Measurements from ENCODE around the gene LBH.

DNA sequence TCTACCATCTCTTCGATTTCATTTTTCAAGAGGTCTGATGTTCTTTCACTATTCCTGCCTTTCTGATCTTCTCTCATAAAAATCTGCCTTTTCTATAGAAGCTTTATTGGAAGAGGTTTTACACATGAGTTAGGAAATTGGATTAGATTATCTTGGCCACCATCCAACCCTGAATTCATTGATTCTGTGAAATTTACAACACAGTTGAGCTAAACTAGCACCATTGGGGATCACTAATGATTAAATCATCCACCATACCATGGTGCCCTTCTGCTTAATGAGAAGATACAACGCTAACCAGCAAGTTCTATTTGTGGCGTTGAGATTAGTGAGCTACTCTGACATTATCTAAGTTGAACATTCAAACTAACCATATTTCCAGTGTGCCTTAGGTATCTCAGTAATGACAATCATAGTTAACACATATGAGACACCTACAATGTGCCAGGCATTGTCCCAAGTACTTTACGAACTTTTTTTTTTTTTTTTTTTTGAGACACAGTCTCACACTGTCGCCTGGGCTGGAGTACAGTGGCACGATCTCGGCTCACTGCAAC is 17.3 kb upstream of the LBH start:
- TF ChIP-seq, protein P1, sequence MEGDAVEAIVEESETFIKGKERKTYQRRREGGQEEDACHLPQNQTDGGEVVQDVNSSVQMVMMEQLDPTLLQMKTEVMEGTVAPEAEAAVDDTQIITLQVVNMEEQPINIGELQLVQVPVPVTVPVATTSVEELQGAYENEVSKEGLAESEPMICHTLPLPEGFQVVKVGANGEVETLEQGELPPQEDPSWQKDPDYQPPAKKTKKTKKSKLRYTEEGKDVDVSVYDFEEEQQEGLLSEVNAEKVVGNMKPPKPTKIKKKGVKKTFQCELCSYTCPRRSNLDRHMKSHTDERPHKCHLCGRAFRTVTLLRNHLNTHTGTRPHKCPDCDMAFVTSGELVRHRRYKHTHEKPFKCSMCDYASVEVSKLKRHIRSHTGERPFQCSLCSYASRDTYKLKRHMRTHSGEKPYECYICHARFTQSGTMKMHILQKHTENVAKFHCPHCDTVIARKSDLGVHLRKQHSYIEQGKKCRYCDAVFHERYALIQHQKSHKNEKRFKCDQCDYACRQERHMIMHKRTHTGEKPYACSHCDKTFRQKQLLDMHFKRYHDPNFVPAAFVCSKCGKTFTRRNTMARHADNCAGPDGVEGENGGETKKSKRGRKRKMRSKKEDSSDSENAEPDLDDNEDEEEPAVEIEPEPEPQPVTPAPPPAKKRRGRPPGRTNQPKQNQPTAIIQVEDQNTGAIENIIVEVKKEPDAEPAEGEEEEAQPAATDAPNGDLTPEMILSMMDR (IDR thresholded peaks at IDR 0.05) = no peak
- TF ChIP-seq POLR2A (IDR thresholded peaks at IDR 0.05) = no peak

Data from right lobe of liver (tissue), 4 donors.